ENCODE results near the gene TH.

TH gene

DNA sequence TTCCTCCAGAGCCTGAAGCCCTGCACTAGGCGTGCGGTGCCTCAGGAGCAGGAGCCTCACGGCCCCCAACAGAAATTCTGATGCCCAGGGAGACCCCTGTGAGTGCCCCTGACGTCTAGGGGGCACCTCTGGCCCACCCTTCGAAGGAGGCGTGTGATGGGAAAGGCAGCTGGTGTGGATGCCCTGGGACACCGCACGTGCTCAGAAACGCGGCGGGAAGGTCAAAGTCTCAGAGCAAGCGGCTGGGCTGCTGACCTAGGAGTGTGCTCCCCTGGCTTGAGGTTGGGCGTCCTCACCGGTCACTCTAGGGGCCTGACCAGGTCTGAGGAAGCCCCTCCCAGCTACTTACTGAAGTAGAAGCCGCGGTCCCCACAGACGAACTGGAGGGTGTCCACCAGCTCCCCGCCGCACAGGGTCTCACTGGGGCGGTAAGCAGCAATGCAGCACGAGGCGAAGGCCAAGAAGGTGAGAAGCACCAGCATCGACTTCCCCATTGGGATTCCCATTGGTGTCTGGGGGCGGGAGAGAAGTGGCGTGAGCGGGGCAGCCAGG is 36.5 kb downstream of the TH start:
- H3K27ac ChIP-seq (ENCODE audit: low read depth, low read length) = no peak overlapping the region
- no peaks in the 10 kb centered on the region for H3K4me1 ChIP-seq (ENCODE audit: control insufficient read depth in 1 of 2, insufficient read depth in 2 of 2, low read length in 2 of 2)
- peaks cover 23 to 45% of the 10 kb centered on the region in 2 donors for H3K27me3 ChIP-seq (ENCODE audit: control insufficient read depth in 1 of 2, insufficient read depth in 2 of 2, low read length in 2 of 2)
- no peaks in the 10 kb centered on the region for H3K36me3 ChIP-seq (ENCODE audit: control insufficient read depth in 1 of 2, insufficient read depth in 2 of 2, low read length in 2 of 2)
- no peak overlapping the region for H3K4me3 ChIP-seq (ENCODE audit: low read depth in 1 of 2, low read length in 2 of 2)
- H3K9me3 ChIP-seq (ENCODE audit: control insufficient read depth in 1 of 2, low read length in 2 of 2) = no peaks in the 10 kb centered on the region
- no peak overlapping the region for H3K9ac ChIP-seq (ENCODE audit: low read depth in 1 of 2, low read length in 2 of 2)

DNA sequence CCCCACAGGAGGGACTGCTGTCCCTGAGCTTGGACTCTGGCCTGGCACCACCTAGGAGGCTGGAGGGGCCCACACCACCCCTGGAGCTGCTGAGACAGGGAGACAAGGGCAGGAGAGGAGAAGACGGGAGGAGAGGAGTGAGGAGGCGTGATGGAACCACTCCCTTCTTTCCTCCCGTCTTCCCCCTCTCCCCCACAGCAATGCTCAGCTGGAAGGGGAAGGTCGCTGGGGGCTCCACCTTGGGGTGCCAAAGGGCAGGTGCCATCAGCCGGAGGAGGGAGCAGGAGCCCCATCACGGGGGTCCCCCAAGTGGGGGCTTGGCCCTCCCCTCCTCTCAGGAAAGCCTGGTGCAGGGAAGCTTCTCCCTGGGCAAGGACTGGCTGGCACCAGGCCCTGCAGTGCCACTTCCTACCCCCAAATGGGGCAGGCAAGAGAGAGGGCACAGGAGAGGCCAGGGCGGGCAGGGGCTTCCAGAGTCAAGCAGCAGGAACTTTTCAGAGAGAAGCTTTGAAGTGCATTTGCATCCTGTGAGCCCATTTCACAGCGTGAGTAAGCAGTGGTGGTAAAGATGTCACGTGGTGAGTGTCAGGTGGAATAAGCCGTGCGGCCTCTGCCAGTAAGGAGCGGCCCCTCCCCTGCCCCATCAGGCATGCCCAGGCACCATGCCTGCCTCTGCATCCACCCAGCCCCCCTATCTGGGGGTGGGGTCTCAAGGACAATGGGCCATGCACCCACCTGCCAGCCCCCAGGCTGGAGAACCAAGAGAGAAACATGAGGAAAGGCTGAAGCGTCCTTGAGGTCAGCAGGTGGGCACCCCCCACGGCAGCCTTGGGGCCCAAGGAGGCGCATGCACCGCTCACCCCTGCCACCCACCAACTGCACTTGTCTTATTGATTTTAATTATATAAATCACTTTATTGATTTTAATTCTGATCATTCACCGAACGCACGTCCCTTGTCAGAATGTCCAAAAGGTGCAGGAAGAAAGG is 37.3 kb downstream of the TH start:
- Histone ChIP-seq H3K9me3 (ENCODE audit: control insufficient read depth in 1 of 2, low read length in 2 of 2) (no peaks in the 10 kb centered on the region), H3K9ac (ENCODE audit: low read depth in 1 of 2, low read length in 2 of 2) (no peak overlapping the region), H3K27me3 (ENCODE audit: control insufficient read depth in 1 of 2, insufficient read depth in 2 of 2, low read length in 2 of 2) (peaks cover 17 to 45% of the 10 kb centered on the region in 2 donors), H3K36me3 (ENCODE audit: control insufficient read depth in 1 of 2, insufficient read depth in 2 of 2, low read length in 2 of 2) (no peaks in the 10 kb centered on the region), H3K27ac (ENCODE audit: low read depth, low read length) (no peak overlapping the region), H3K4me3 (ENCODE audit: low read depth in 1 of 2, low read length in 2 of 2) (no peak overlapping the region), H3K4me1 (ENCODE audit: control insufficient read depth in 1 of 2, insufficient read depth in 2 of 2, low read length in 2 of 2) (no peaks in the 10 kb centered on the region)

DNA sequence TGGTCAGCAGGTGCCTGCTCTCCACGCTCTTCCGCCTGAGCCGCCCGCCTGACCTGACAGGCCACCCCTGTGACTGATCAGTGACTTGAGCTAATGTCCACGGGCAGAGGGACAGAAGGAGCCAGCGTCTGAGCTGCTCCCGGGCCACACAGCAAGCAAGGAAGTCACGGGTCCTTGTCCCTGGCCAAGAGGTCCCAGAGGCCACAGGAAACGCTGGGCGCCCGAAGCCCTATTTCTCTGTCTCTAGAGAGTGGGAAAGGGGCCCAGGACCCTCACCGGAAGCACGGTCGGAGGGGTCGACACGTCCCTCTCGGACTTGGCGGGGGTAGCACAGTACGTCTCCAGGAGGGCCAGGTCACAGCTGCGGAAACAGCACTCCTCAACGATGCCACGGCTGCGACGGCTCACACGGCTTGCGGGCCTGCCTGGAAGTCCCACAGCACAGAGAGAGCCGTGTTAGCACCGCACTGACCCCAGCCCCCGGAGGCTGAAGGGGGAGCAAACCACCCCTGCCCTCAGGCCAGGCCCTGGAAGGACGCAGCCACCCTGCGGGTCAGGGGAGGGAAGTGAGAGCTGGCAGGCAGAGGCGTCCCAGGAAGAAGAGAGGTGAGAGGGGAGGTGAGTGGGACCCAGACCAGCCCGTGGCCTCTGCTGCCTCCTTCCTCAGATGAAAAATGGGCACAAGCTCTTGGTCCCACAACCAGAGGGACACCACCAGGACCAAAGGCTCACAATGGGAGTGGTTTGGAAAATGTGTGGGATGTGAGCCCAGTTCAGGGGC is 38.2 kb downstream of the TH start:
- peaks cover 17 to 45% of the 10 kb centered on the region in 2 donors for H3K27me3 ChIP-seq (ENCODE audit: control insufficient read depth in 1 of 2, insufficient read depth in 2 of 2, low read length in 2 of 2)
- no peaks in the 10 kb centered on the region for H3K36me3 ChIP-seq (ENCODE audit: control insufficient read depth in 1 of 2, insufficient read depth in 2 of 2, low read length in 2 of 2)
- no peak overlapping the region for H3K9ac ChIP-seq (ENCODE audit: low read depth in 1 of 2, low read length in 2 of 2)
- no peak overlapping the region for H3K4me3 ChIP-seq (ENCODE audit: low read depth in 1 of 2, low read length in 2 of 2)
- no peaks in the 10 kb centered on the region for H3K4me1 ChIP-seq (ENCODE audit: control insufficient read depth in 1 of 2, insufficient read depth in 2 of 2, low read length in 2 of 2)
- H3K27ac ChIP-seq (ENCODE audit: low read depth, low read length) = no peak overlapping the region
- H3K9me3 ChIP-seq (ENCODE audit: control insufficient read depth in 1 of 2, low read length in 2 of 2) = no peaks in the 10 kb centered on the region

DNA sequence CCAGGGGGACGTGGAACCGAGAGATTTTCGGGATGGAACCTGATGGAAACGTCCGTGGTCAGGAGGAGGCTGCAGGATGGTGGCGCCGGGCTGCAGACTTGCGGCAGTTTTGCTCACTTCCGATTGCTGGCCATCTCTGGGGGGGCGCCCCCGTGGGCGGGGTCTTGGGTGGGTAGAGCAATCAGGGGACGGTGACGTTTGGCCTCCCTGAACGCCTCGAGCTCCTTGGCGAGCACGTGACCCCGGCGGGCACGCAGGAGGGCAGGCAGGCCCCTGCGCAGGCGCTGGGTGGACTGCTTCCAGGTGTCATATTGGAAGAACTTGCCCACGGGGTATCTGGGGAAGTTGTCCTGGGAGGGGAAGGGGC is 38.8 kb downstream of the TH start:
- Histone ChIP-seq H3K36me3 (ENCODE audit: control insufficient read depth in 1 of 2, insufficient read depth in 2 of 2, low read length in 2 of 2) (no peaks in the 10 kb centered on the region), H3K27ac (ENCODE audit: low read depth, low read length) (no peak overlapping the region), H3K9me3 (ENCODE audit: control insufficient read depth in 1 of 2, low read length in 2 of 2) (no peaks in the 10 kb centered on the region), H3K27me3 (ENCODE audit: control insufficient read depth in 1 of 2, insufficient read depth in 2 of 2, low read length in 2 of 2) (peaks cover 17 to 45% of the 10 kb centered on the region in 2 donors), H3K4me1 (ENCODE audit: control insufficient read depth in 1 of 2, insufficient read depth in 2 of 2, low read length in 2 of 2) (no peaks in the 10 kb centered on the region), H3K4me3 (ENCODE audit: low read depth in 1 of 2, low read length in 2 of 2) (no peak overlapping the region), H3K9ac (ENCODE audit: low read depth in 1 of 2, low read length in 2 of 2) (no peak overlapping the region)

DNA sequence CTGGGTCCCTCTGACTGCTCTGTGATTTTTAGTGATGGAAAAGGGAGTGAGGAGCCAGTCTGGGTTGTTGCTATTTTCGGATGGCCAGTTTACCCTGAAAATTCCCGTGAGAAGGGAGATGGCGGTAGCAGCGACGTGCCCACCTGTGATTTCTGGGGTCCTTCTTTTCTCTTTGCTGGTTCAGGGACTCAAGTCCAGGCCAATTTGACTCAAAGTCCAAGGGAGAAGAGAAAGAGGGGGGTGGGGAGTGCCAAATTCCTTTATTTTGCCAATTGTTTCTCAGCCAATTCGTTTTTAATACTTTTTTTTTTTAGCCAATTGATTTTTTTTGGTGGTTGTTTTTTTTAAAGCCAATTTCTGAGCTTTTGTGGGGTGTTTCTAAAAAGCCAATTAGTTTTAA is 39.4 kb downstream of the TH start:
- H3K36me3 ChIP-seq (ENCODE audit: control insufficient read depth in 1 of 2, insufficient read depth in 2 of 2, low read length in 2 of 2) = no peaks in the 10 kb centered on the region
- no peak overlapping the region for H3K4me3 ChIP-seq (ENCODE audit: low read depth in 1 of 2, low read length in 2 of 2)
- H3K9ac ChIP-seq (ENCODE audit: low read depth in 1 of 2, low read length in 2 of 2) = no peak overlapping the region
- peaks cover 17 to 39% of the 10 kb centered on the region in 2 donors for H3K27me3 ChIP-seq (ENCODE audit: control insufficient read depth in 1 of 2, insufficient read depth in 2 of 2, low read length in 2 of 2)
- no peak overlapping the region for H3K27ac ChIP-seq (ENCODE audit: low read depth, low read length)
- no peaks in the 10 kb centered on the region for H3K9me3 ChIP-seq (ENCODE audit: control insufficient read depth in 1 of 2, low read length in 2 of 2)
- no peaks in the 10 kb centered on the region for H3K4me1 ChIP-seq (ENCODE audit: control insufficient read depth in 1 of 2, insufficient read depth in 2 of 2, low read length in 2 of 2)

DNA sequence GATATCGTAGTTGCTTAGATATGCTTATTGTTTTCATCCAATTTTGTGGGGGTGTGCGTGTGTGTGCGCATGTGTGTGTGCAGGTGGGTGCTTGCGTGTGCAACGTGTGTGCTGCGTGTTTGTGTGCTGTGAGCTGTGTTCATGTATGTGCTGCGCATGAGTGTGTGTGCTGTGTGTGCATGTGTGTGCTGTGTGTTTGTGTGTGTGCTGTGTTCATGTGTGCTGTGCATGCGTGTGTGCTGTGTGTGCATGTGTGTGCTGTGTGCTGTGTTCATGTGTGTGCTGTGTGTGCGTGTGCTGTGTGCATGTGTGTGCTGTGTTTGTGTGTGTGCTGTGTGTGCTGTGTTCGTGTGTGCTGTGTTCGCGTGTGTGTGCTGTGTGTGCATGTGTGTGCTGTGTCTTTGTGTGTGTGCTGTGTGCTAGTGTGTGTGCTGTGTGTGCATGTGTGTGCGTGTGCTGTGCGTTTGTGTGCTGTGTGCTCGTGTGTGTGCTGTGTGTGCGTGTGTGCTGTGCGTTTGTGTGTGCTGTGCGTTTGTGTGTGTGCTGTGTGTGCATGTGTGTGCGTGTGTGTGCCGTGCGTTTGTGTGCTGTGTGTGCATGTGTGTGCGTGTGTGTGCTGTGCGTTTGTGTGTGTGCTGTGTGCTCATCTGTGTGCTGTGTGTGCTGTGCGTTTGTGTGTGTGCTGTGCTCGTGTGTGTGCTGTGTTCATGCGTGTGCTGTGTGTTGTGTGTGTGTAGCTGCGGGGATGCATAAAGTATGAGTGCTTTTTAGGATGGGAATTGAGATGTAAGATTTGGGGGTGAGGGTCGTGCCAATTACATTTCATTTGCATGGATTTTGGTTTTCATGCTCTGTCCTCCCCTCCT is 40.0 kb downstream of the TH start:
- H3K9me3 ChIP-seq (ENCODE audit: control insufficient read depth in 1 of 2, low read length in 2 of 2) = no peaks in the 10 kb centered on the region
- H3K4me3 ChIP-seq (ENCODE audit: low read depth in 1 of 2, low read length in 2 of 2) = no peak overlapping the region
- no peak overlapping the region for H3K27ac ChIP-seq (ENCODE audit: low read depth, low read length)
- peaks cover 11 to 35% of the 10 kb centered on the region in 2 donors for H3K27me3 ChIP-seq (ENCODE audit: control insufficient read depth in 1 of 2, insufficient read depth in 2 of 2, low read length in 2 of 2)
- peak overlapping the region in 1 of 2 donors; percentile 6 for H3K9ac ChIP-seq (ENCODE audit: low read depth in 1 of 2, low read length in 2 of 2)
- no peaks in the 10 kb centered on the region for H3K4me1 ChIP-seq (ENCODE audit: control insufficient read depth in 1 of 2, insufficient read depth in 2 of 2, low read length in 2 of 2)
- H3K36me3 ChIP-seq (ENCODE audit: control insufficient read depth in 1 of 2, insufficient read depth in 2 of 2, low read length in 2 of 2) = no peaks in the 10 kb centered on the region

DNA sequence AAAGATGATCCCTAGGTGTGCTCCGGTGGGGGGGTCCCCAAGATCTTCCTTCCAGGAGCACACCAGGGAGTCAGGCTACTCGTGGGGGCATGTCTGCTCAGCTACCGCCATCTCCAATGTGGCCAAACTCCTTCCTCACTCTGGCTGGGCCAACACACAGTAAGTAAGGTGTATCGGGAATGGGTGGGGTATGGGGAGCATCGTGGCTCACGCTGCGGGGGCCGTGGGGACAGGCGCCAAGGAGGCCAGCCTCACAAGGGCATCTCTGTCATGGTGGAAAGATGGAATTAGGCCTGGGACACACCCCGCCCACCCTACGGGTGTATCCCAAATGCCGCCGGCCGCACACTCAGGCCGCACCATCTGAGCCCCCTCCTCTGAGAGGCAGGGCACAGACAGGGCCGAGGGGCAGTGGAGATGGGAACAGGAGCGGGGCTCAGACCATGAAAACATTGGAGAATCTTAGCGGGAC is 40.7 kb downstream of the TH start:
- Histone ChIP-seq H3K36me3 (ENCODE audit: control insufficient read depth in 1 of 2, insufficient read depth in 2 of 2, low read length in 2 of 2) (no peaks in the 10 kb centered on the region), H3K4me3 (ENCODE audit: low read depth in 1 of 2, low read length in 2 of 2) (no peak overlapping the region), H3K9me3 (ENCODE audit: control insufficient read depth in 1 of 2, low read length in 2 of 2) (no peaks in the 10 kb centered on the region), H3K27ac (ENCODE audit: low read depth, low read length) (no peak overlapping the region), H3K4me1 (ENCODE audit: control insufficient read depth in 1 of 2, insufficient read depth in 2 of 2, low read length in 2 of 2) (no peaks in the 10 kb centered on the region), H3K27me3 (ENCODE audit: control insufficient read depth in 1 of 2, insufficient read depth in 2 of 2, low read length in 2 of 2) (peaks cover 4 to 31% of the 10 kb centered on the region in 2 donors), H3K9ac (ENCODE audit: low read depth in 1 of 2, low read length in 2 of 2) (no peak overlapping the region)

DNA sequence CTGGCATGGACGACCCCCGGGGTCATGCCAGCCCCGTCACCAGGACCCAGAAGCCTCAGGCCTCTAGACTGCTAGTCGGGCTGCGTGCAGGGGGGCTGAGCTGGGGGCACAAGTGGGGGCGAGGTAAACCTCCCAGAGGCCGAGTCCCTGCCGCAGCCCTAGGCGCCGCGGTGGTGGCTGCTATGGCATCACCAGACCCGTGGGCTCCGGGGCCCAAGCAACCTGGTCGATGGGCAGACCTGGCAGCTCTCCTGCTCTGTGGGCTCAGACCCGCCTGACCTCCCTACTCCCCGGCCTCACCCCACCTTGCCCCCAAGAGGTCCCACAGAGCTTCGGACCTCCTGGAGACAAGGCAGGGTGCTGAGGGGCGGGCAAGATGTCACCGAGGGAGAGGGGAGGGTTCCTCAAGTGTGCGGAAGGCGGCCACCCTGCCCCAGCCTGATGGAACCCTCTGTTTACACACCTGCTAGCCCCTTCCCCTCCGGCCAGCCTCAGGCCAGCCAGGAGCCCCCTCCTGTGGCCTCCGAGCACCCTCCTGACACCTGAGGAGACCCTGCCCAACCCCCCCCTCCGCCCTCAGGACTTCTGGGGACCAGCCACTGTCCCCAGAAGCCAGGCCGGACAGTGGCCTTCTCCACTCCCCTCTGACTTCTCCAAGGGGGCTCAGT is 41.8 kb downstream of the TH start:
- Histone ChIP-seq H3K4me3 (ENCODE audit: low read depth in 1 of 2, low read length in 2 of 2) (no peak overlapping the region), H3K9ac (ENCODE audit: low read depth in 1 of 2, low read length in 2 of 2) (no peak overlapping the region), H3K27me3 (ENCODE audit: control insufficient read depth in 1 of 2, insufficient read depth in 2 of 2, low read length in 2 of 2) (peaks cover 0 to 20% of the 10 kb centered on the region in 2 donors), H3K9me3 (ENCODE audit: control insufficient read depth in 1 of 2, low read length in 2 of 2) (no peaks in the 10 kb centered on the region), H3K36me3 (ENCODE audit: control insufficient read depth in 1 of 2, insufficient read depth in 2 of 2, low read length in 2 of 2) (no peaks in the 10 kb centered on the region), H3K4me1 (ENCODE audit: control insufficient read depth in 1 of 2, insufficient read depth in 2 of 2, low read length in 2 of 2) (no peaks in the 10 kb centered on the region), H3K27ac (ENCODE audit: low read depth, low read length) (no peak overlapping the region)

DNA sequence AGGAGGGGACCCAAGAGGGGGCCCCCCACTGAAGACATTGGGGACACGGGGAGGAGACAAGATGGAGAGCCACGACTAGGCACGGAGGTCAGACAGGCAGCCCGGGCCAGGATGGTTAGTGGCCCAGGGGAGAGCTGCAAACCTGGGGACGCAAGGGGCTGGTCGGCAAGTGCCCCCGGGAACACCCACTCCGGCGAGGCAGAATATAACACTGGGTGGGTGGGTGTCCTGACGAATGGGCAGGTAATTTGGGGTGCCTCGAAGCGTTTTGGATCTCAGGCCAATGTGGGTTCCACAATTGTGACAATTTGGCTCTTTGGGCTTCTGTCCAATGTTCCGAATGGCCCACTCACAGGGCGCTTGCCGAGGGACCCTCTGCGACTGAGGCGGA is 42.3 kb downstream of the TH start:
- H3K27ac ChIP-seq (ENCODE audit: low read depth, low read length) = no peak overlapping the region
- H3K9me3 ChIP-seq (ENCODE audit: control insufficient read depth in 1 of 2, low read length in 2 of 2) = no peaks in the 10 kb centered on the region
- peaks cover 0 to 15% of the 10 kb centered on the region in 2 donors for H3K27me3 ChIP-seq (ENCODE audit: control insufficient read depth in 1 of 2, insufficient read depth in 2 of 2, low read length in 2 of 2)
- no peak overlapping the region for H3K9ac ChIP-seq (ENCODE audit: low read depth in 1 of 2, low read length in 2 of 2)
- H3K4me1 ChIP-seq (ENCODE audit: control insufficient read depth in 1 of 2, insufficient read depth in 2 of 2, low read length in 2 of 2) = no peaks in the 10 kb centered on the region
- no peaks in the 10 kb centered on the region for H3K36me3 ChIP-seq (ENCODE audit: control insufficient read depth in 1 of 2, insufficient read depth in 2 of 2, low read length in 2 of 2)
- H3K4me3 ChIP-seq (ENCODE audit: low read depth in 1 of 2, low read length in 2 of 2) = no peak overlapping the region
